Gastrocnemius medialis (tissue), 4 donors: Measurements from ENCODE around the gene DPY19L2.
"Not testable (repeated sequence)": the region's sequence is repeated elsewhere in the genome, so short reads cannot be mapped to it uniquely, and the experiment has no call there.

Source experiments
- CTCF ChIP-seq, 5 experiments: fragments of 450-650 bp in 3 of 5; fragments of 200-600 bp in 2 of 5; sonication (generic) in 2 of 5; IDR thresholded peaks in 4 of 5; conservative IDR thresholded peaks in 1 of 5; 1 replicate in 4 of 5; 2 replicates in 1 of 5; pipeline ENCODE4 v1.5.1; 2016 to 2019; ENCODE audit warnings: antibody characterized with exemption in 5 of 5, mild to moderate bottlenecking in 3 of 5, moderate library complexity in 3 of 5
- POLR2A ChIP-seq, 2 donors: fragments of 450-650 bp; IDR thresholded peaks; one replicate each; pipeline ENCODE4 v1.6.1; 2017; ENCODE audit warnings: antibody characterized with exemption in 2 of 2, mild to moderate bottlenecking in 2 of 2, moderate library complexity in 2 of 2

- TF ChIP-seq CTCF (IDR thresholded peaks at IDR 0.05 in 4 of 5, conservative IDR thresholded peaks at IDR 0.05 in 1 of 5); POLR2A (IDR thresholded peaks at IDR 0.05): not testable (repeated sequence)
Observed at GRCh38 chr12:63529641-63530040, 138.7 kb downstream of the DPY19L2 start.
